HG02571 (cell line): Measurements from ENCODE around the gene PRPF40A.
"Not testable (repeated sequence)": the region's sequence is repeated elsewhere in the genome, so short reads cannot be mapped to it uniquely, and the experiment has no call there.

Experiments used
- ATAC-seq: cut with Tn5 transposase; IDR thresholded peaks from one replicate; pipeline ENCODE4 v1.9.1; 2021; ENCODE audit warnings: mild to moderate bottlenecking, moderate library complexity; ENCODE audit not compliant: unreplicated experiment

Gene PRPF40A

GRCh38 chr2:152717228-152718075, at the start of gene PRPF40A:
Gene PRPF40A (minus strand): TSS chr2:152717461. CDS start chr2:152717439, 22 bp downstream.
- ATAC-seq = peak; percentile 64

GRCh38 chr2:152766928-152767327, 49.7 kb upstream of the PRPF40A start:
- ATAC-seq = no peak

GRCh38 chr2:152763651-152764050, 46.4 kb upstream of the PRPF40A start:
- ATAC-seq = no peak

- not testable (repeated sequence) for ATAC-seq
Measured at GRCh38 chr2:152763208-152763607, 45.9 kb upstream of the PRPF40A start.

- no peak for ATAC-seq
Measured at GRCh38 chr2:152762202-152762601, 44.9 kb upstream of the PRPF40A start.

- ATAC-seq = no peak
Measured at GRCh38 chr2:152761214-152761613, 44.0 kb upstream of the PRPF40A start.

- ATAC-seq = no peak
Measured at GRCh38 chr2:152759290-152760072, 42.2 kb upstream of the PRPF40A start.

- no peak for ATAC-seq
Measured at GRCh38 chr2:152755029-152755428, 37.8 kb upstream of the PRPF40A start.

GRCh38 chr2:152747751-152748150, 30.5 kb upstream of the PRPF40A start:
- not testable (repeated sequence) for ATAC-seq

GRCh38 chr2:152743002-152743401, 25.7 kb upstream of the PRPF40A start:
- no peak for ATAC-seq

- ATAC-seq = peak; percentile 70
Measured at GRCh38 chr2:152740743-152741328, 23.6 kb upstream of the PRPF40A start.

GRCh38 chr2:152739705-152740104, 22.4 kb upstream of the PRPF40A start:
- ATAC-seq = not testable (repeated sequence)

GRCh38 chr2:152738438-152738837, 21.2 kb upstream of the PRPF40A start:
- no peak for ATAC-seq

GRCh38 chr2:152737509-152737908, 20.2 kb upstream of the PRPF40A start:
- ATAC-seq = not testable (repeated sequence)

GRCh38 chr2:152730591-152731333, 13.5 kb upstream of the PRPF40A start:
- peak; percentile 76 for ATAC-seq

- ATAC-seq = no peak
Measured at GRCh38 chr2:152729844-152730243, 12.6 kb upstream of the PRPF40A start.

- ATAC-seq = no peak
Measured at GRCh38 chr2:152723918-152724317, 6.7 kb upstream of the PRPF40A start.

- ATAC-seq = not testable (repeated sequence)
Measured at GRCh38 chr2:152722639-152723038, 5.4 kb upstream of the PRPF40A start.

GRCh38 chr2:152720794-152721193, 3.5 kb upstream of the PRPF40A start:
- no peak for ATAC-seq

GRCh38 chr2:152718909-152719645, 1.8 kb upstream of the PRPF40A start:
- ATAC-seq = peak; percentile 22
